Suprapubic skin (tissue), 3 donors: Measurements from ENCODE around the gene HS3ST3B1.

Experiments used
- CTCF ChIP-seq, 2 donors: fragments of 200-600 bp in 1 of 2; fragments of 450-650 bp in 1 of 2; sonication (generic) in 1 of 2; IDR thresholded peaks; one replicate each; pipeline ENCODE4 v1.5.1; 2016 to 2019; ENCODE audit warnings: antibody characterized with exemption in 2 of 2, mild to moderate bottlenecking in 1 of 2, moderate library complexity in 1 of 2
- POLR2A ChIP-seq, 2 donors: fragments of 450-650 bp; IDR thresholded peaks; one replicate each; pipeline ENCODE4 v1.6.1; 2017; ENCODE audit warnings: antibody characterized with exemption in 2 of 2, mild to moderate bottlenecking in 2 of 2, moderate library complexity in 2 of 2

- no peak for TF ChIP-seq CTCF (IDR thresholded peaks at IDR 0.05)
- TF ChIP-seq POLR2A (IDR thresholded peaks at IDR 0.05) = no peak
Observed at GRCh38 chr17:14331225-14331981, 30.5 kb downstream of the HS3ST3B1 start.
